Inferior parietal cortex (tissue), 1 donor: ENCODE results near the gene ZSWIM1.
"Not testable (repeated sequence)": the region's sequence is repeated elsewhere in the genome, so short reads cannot be mapped to it uniquely, and the experiment has no call there.

Source experiments
- DNase-seq: peaks from one replicate; pipeline ENCODE4 v3.0.0-alpha.2; 2016; ENCODE audit errors: extremely low spot score

The ZSWIM1 gene

DNA sequence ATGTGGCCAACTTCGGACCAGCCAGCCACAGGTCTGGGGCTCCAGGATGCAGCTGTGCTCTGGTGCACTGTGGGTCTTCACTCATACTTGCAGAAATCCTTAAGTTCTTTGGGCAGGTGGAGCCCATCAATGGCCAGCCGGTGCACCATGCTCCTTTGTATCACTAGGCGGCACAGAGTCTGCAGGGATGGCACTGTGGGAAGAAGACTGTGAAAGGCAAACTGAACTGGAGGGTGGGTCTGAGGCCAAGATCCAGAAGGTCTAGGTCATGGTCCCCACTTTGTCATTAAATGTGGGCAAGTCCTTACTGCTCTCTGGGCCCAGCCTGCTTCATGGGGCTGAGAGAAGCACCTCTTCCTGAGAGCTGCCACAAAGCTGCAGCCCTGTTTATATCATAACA lies 7.7 kb downstream of the ZSWIM1 start:
- no peak for DNase-seq

DNA sequence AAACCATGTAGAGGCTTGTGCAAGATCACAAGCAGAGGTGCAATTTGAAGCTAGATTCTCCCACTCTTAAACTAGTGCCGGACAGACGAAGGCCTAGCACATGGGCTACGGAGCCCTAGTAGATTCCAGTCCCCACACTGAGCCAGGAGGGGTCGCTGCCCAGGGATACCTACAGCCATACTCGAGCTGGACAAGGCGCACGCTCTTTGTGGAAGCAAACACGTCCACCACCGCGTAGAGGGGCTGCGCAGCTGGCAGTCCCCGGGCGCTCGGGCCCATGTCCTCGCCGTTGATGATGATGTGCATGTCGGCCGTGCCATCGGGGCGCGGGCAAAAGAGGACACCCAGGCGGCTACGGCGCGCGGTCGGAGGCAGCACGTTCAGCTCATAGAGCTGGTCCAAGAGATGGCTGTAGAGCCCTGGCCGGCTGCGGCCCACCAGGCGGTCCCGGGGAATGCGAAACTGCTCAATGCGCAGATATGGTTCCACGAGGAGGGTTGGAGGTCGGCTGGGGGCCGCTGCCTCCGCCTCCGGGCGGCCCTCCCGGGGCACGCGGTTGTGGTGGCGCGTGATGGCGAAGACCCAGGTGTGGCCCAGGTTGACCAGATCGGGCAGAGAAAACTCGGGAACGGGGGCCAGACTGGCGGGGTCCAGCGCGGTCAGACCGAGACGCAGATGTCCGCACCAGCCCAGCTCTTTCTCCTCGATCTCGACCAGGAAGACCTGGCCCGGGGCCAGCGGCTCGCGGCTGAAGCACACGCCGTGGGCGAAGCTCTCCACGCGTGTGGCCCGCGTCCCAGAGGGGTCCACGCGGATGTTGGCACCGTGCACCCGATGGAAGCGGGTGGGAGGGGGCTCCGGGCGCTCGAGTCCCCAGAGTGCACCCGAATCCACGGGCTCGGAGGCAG lies 9.3 kb downstream of the ZSWIM1 start:
- DNase-seq, result peak; percentile 63

DNA sequence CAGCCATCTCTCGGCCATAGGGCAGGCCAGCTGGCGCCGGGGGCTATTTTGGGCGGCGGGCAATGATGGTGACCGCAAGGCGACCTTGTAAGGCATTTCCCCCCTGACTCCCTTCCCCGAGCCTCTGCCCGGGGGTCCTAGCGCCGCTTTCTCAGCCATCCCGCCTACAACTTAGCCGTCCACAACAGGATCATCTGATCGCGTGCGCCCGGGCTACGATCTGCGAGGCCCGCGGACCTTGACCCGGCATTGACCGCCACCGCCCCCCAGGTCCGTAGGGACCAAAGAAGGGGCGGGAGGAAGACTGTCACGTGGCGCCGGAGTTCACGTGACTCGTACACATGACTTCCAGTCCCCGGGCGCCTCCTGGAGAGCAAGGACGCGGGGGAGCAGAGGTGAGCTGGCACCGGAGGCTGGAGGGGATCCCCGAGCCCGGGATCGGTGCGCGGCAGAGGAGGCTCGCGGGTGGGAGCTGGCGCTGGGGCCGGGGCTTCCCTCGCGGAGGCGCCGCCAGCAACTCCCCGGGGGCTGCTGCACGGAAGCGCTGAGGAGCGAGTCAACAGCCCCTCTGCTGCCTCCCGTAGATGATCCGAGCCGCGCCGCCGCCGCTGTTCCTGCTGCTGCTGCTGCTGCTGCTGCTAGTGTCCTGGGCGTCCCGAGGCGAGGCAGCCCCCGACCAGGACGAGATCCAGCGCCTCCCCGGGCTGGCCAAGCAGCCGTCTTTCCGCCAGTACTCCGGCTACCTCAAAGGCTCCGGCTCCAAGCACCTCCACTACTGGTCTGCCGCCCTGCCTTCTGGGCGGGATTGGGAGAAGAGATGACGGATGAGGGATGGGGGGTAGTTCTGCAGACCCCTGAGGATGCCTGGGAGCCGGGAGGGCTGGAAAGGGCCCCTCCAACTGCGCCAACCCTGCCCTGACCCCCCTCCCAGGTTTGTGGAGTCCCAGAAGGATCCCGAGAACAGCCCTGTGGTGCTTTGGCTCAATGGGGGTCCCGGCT lies 10.3 kb downstream of the ZSWIM1 start, which contains the start of the genes CTSA and NEURL2:
TSS of gene CTSA (plus strand) at position 351 of the 999 bp plus-strand sequence. CDS start at position 585, 234 bp downstream.
TSS of gene NEURL2 (minus strand) at position 224 of the 999 bp plus-strand sequence. CDS start at position 7, 217 bp downstream.
- DNase-seq, result peak; percentile 93

DNA sequence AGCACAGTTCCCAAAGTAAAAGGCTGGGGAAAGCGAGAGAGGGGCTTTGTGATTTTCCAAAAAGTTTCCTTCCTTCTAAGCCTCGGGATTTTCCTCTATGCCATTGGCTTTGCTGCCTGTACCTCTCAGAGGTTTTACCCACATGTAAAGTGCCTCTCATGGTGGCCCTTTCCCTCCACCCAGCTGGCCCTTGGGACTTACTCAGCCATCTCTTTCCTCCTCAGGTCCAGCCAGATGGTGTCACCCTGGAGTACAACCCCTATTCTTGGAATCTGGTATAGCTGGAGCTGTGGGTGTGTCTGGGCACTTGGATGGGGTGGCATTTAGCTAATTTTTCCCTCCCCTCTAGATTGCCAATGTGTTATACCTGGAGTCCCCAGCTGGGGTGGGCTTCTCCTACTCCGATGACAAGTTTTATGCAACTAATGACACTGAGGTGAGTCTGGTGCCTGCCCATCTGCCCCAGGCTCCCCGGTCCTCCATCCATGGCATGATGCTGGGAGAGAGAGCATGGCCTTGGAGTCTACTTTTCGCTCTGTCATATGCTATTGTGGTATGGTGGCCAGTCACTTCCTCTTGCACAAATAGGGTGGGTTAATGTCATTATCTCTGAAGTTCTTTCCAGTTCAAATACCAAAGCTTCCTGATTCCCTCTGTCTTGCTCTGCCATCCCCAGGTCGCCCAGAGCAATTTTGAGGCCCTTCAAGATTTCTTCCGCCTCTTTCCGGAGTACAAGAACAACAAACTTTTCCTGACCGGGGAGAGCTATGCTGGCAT lies 11.2 kb downstream of the ZSWIM1 start:
- no peak for DNase-seq

DNA sequence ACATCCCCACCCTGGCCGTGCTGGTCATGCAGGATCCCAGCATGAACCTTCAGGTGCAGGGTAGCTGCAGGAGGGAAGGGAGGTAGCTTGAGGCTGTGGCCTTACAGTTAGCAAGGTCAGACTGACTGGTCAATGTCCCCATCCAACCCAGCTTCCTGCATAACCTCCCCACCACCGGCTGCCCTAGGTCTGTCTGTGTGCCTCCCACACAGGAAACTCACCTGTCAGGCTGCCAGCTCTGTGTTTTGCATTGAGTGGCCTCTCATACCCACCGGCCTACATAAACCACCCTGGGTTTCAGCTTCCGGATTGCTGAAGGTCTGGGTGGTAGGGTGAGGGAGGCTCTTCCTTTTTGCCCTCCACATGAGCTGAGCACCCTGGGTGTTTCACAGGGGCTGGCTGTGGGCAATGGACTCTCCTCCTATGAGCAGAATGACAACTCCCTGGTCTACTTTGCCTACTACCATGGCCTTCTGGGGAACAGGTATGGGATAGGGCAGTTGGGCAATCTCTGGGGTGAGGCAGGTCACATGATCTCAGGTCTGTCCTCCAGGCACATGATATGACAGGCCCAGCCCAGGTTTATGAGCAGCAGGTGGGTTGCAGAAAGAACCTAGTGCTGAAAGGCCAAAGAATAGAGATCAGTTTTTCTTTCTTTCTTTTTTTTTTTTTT lies 11.9 kb downstream of the ZSWIM1 start:
- no peak for DNase-seq

DNA sequence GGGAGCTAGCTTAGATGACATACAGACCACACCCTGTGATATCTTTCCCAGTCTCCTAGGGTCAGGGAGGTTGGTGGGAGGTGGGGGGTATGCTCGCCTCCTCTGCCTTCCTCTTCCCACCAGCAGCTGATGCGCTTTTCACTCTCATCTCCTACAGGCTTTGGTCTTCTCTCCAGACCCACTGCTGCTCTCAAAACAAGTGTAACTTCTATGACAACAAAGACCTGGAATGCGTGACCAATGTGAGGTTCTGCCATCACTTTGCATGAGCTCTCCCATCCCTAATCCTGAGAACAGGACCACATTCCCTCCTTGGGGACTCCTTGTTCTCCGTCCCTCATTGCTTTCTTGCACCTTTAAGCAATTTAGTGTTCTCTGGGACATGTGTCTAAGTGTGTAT lies 12.8 kb downstream of the ZSWIM1 start:
- DNase-seq, result no peak

DNA sequence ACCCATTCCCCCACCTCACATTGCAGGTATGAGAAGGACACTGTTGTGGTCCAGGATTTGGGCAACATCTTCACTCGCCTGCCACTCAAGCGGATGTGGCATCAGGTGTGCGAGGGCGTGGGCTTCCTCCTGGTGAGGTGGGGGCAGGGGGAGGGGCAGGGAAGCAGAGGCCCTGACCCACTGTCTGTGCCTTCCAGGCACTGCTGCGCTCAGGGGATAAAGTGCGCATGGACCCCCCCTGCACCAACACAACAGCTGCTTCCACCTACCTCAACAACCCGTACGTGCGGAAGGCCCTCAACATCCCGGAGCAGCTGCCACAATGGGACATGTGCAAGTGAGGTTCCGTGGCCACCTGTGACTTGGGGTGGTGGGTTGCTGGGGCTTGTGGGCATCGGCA lies 13.8 kb downstream of the ZSWIM1 start:
- no peak for DNase-seq

DNA sequence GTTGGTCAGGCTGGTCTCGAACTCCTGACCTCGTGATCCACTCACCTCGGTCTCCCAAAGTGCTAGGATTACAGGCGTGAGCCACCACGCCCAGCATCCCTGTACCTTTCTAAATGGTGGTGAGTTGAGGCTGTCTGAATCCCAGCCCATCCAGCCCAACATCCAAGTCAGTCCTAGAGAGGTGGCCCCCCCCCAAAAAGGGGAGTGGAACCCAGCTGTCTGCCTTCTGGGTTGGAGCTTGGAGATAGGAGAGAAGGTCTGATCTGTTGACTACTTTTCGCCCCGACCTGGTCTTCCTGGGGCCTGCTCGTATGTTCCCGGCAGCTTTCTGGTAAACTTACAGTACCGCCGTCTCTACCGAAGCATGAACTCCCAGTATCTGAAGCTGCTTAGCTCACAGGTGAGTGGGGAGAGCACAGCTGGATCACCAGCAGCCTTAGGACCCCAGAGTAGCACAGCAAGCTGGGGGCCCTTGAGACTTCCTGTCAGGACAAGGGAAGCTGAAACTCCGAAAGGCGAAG lies 15.7 kb downstream of the ZSWIM1 start:
- no peak for DNase-seq

DNA sequence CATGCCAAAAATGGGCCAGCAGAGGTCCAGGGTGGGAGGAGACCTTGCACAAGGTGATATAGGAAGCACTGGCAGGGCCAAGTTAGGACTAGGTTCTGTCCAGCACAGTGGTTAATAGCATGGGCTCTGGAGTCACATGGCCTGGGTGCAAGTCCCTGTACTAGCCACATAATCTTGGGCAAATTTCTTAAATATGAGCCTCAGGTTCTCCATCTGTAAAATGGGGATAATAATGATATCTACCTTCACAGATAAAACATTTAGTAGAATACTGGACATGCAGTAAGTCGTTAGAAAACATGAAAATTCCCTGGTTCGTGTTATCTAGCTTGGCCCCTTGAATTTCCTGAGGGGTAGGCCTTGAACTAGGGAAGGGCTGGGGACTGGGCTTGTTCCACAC lies 16.3 kb downstream of the ZSWIM1 start:
- no peak for DNase-seq

DNA sequence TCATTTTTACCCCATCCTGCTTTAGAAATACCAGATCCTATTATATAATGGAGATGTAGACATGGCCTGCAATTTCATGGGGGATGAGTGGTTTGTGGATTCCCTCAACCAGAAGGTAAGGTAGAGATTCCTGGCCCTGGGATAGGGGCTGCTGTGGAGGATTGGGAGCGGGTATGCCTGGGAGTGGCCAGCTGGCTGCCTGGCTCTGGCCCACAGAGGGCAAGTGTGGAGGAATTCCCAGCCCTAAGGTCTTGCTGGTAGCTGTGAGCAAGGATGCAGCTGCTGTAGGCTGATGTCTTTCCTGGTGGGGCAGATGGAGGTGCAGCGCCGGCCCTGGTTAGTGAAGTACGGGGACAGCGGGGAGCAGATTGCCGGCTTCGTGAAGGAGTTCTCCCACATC lies 16.7 kb downstream of the ZSWIM1 start:
- no peak for DNase-seq

DNA sequence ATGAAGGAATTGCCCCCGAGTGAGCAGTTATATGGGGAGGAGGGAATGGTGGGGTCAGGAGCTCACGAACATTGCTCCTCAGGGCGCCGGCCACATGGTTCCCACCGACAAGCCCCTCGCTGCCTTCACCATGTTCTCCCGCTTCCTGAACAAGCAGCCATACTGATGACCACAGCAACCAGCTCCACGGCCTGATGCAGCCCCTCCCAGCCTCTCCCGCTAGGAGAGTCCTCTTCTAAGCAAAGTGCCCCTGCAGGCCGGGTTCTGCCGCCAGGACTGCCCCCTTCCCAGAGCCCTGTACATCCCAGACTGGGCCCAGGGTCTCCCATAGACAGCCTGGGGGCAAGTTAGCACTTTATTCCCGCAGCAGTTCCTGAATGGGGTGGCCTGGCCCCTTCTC lies 17.3 kb downstream of the ZSWIM1 start:
- no peak for DNase-seq

DNA sequence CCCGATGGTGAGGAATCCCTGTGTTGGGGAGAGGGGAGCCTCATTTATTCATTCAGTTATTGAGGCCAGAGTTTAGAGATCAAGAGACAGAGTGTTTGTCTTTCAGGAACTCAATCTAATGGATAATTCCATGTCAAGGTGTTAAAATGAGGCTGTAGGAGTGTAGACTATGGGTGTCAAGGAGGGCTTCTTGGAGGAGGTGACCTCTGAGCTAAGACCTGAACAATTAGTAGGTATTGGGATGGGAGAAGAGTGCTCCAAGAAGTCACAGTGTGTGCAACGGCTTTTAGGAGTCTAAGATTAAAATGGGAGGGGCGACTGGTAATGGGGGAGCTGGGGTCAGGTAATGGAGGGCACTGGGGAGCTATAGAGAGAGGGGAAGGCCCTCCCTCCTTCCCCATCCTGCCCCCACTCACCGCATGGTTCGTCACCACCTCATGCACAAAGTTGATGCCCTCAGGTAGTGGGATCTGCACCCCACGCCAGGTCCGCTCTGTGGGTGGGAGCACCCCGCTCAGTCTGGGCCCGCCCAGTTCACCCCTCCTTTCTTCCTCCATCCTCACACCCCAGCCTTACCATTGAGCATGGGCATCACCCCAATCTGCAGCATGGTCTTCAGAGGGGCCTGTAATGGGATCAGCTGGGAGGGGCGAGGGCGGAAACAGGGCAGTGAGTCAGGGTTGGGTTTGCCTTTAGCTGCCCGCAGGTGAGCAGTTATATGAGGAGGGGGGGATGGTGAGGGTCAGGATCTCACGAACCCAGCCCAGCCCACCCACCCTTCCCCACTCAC lies 18.2 kb downstream of the ZSWIM1 start:
- no peak for DNase-seq

DNA sequence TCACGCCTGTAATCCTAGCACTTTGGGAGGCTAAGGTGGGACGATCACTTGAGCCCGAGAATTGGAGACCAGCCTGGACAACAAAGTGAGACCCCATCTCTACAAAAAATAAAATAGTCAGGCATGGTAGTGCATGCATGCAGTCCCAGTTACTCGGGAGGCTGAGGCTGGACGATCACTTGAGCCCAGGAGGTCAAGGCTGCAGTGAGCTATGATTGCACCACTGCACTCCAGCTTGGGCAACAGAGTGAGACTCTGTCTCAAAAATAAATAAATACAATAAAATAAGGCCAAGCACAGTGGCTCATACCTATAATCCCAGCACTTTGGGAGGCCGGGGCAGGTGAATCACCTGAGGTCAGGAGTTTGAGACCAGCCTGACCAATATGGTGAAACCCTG lies 20.3 kb downstream of the ZSWIM1 start:
- not testable (repeated sequence) for DNase-seq

DNA sequence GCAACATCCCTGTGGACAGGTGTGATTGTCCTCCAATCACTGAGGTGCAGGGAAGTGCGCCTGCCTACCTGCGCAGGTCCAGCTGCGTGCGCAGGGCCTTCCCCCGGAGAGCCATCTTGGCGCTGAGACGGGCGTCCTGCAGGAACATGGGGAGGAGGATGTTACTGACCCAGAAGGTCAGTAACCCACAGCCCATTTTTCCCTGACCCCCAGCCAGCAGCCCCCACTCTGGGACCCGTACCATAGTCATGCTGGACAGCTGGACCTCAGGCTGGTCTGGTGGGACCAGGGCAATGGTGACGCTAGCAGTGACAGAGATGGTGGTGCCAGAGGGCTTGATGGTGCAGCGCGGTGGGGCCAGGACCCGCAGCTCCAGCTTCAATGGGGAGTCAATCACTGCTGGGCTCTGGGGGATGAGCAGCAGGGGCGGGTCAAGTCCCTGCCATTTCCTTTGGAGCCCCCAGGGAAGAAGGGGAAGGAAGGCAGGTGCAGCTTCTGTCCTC lies 21.2 kb downstream of the ZSWIM1 start:
- no peak for DNase-seq

DNA sequence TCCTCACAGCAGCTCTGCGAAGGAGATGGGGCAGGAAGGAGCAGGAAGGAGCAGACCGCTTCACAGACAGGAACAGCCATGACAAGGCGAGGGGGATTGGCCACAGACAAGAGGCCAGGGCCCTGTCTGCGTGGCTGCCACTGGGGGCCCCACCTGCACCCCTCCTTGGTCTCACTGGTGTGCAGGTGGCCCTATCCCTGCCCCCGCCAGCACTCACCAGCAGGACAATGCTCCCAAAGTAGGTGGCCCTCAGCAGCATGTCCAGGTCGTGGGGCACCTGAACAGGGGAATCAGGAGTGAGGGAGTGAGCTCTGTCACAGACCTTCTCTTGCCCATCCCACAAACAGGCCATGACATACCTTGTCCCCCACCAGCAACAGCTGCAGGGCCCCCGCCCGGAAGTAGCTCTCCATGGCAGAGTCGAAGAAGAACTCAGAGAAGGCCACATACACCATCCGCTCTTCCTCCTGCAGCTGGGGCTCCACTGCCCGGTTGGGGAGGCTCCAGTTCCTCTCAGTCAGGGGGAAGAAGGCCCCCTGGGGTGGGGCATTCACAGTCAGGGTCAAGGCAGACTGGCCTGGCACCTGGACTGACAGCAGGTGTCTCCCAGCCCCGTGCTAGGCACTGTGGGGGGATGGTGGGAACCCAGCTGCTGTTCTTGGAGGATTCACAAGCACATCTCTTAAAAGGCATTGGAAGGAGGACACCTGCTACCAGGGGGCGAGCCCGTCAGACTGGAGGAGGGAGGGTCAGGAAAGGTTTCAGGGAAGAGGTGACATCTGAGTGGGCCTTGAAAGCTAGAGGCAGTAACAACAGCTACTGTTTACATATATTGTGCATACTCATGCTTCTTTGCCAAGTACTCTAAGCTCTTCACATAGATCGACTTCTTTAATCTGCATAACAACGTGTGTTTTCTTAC lies 23.8 kb downstream of the ZSWIM1 start:
- DNase-seq, result no peak

DNA sequence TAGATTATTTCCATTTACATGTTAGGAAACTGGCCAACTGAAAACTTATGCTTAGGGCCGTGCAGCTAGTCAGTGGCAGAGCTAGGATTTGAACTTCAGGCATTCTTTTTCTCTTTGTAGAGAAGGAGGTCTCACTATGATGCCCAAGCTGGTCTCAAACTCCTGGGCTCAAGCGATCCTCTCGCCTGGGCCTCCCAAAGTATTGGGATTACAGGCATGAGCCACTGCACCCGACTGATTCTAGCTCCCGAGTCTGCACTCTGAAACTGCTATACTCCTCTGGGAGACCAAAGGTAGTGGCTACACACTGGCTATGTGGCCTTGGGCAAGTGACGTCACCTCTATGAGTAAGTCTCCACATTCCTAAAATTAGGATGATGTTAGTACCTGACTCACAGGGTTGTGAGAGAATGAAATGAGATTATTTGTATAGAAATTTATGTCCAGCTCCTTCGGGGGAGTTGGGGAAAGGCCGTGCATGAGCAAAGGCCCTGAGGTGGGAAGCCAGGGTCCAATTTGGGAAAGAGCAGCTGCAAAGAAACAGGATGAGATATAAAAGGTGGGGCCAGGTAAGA lies 24.6 kb downstream of the ZSWIM1 start:
- no peak for DNase-seq

DNA sequence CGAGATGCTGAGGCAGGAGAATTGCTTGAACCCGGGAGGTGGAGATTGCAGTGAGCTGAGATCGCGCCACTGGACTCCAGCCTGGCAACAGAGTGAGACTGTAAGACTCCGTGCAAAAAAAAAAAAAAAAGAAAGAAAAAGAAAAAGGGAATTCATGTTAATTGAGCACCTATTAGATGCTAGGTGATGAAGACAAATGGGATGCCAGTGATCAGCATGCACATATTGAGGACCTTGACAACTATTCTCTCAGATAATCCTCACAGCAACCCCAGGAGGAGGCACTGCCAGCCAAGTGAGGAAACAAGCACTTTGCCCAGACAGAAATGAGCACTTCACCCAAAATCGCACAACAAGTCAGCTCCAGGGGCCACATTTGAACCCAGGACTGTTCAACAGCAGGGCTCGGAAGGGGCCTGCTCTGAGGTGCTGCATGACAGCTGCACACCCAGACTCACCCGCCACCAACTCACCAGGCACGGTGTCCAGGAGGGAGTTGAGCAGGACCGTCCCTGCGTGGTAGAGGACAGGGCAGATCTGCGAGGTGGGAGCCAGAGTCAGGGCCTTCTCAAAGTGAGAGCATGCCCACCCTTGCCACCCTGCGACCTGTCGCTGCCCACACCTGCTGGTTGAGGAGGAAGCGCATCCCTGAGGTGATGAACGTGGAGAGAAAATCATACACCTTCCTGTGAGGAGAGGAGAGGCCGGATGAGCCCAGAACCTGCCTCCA lies 26.4 kb downstream of the ZSWIM1 start:
- DNase-seq, result no peak
